Glutamatergic neuron (in vitro differentiated cells): ENCODE data around the gene COLEC11. TPM values are rescaled to one million over a fixed set of nuclear protein-coding genes. Genes with fewer than 3 reads are reported as not detected.
"Not testable (repeated sequence)": the region's sequence is repeated elsewhere in the genome, so short reads cannot be mapped to it uniquely, and the experiment has no call there.

ENCODE experiments used
- DNase-seq: peaks from one replicate; pipeline ENCODE4 v3.0.0; 2022
- H3K27ac Mint-ChIP-seq: one replicate; pipeline ENCODE4 v1.8.0; 2020; ENCODE audit warnings: mild to moderate bottlenecking, mixed read lengths, inconsistent platforms; ENCODE audit not compliant: unreplicated experiment
- H3K27me3 Mint-ChIP-seq: one replicate; pipeline ENCODE4 v1.8.0; 2020; ENCODE audit warnings: mild to moderate bottlenecking, moderate library complexity, mixed read lengths, inconsistent platforms; ENCODE audit not compliant: unreplicated experiment
- H3K36me3 Mint-ChIP-seq: one replicate; pipeline ENCODE4 v1.8.0; 2020; ENCODE audit warnings: mild to moderate bottlenecking, mixed read lengths, inconsistent platforms; ENCODE audit not compliant: unreplicated experiment
- H3K4me1 Mint-ChIP-seq: one replicate; pipeline ENCODE4 v1.8.0; 2020; ENCODE audit warnings: mild to moderate bottlenecking, low read depth, mixed read lengths, inconsistent platforms; ENCODE audit not compliant: unreplicated experiment
- H3K4me3 Mint-ChIP-seq: one replicate; pipeline ENCODE4 v1.8.0; 2020; ENCODE audit warnings: mild to moderate bottlenecking, mixed read lengths, inconsistent platforms; ENCODE audit not compliant: unreplicated experiment
- H3K9me3 Mint-ChIP-seq: one replicate; pipeline ENCODE4 v1.8.0; 2020; ENCODE audit warnings: mild to moderate bottlenecking, moderate library complexity, mixed read lengths, inconsistent platforms; ENCODE audit not compliant: unreplicated experiment
- total RNA-seq: library from RNA; stranded (reverse); fragmentation: NEBNext Ultra II Directional; extraction: Animal tissue kit (Norgen Biotek cat#: 25700); gene quantifications from one replicate; pipeline ENCODE4 v1.2.1, GENCODE V29; 2021; ENCODE audit not compliant: unreplicated experiment
- TF ChIP-seq, protein P1 (sequence below): fragments of 200-600 bp; sonication (generic); IDR thresholded peaks from one replicate; pipeline ENCODE4 v1.5.0; 2021; ENCODE audit not compliant: partially characterized antibody, unreplicated experiment

COLEC11 gene
- total RNA-seq, 1 donor from 2014 or later, result not detected

GRCh38 chr2:3571284-3571683, 23.6 kb upstream of the COLEC11 start:
- H3K36me3 Mint-ChIP-seq, result peaks cover 7% of the 10 kb centered on the region
- H3K9me3 Mint-ChIP-seq, result peaks cover 14% of the 10 kb centered on the region
- peaks cover 24% of the 10 kb centered on the region for H3K4me1 Mint-ChIP-seq
- no peak overlapping the region for H3K4me3 Mint-ChIP-seq
- peak overlapping the region; percentile 43 for H3K27ac Mint-ChIP-seq
- H3K27me3 Mint-ChIP-seq, result peaks cover 2% of the 10 kb centered on the region
- no peak for DNase-seq
- TF ChIP-seq, protein P1, sequence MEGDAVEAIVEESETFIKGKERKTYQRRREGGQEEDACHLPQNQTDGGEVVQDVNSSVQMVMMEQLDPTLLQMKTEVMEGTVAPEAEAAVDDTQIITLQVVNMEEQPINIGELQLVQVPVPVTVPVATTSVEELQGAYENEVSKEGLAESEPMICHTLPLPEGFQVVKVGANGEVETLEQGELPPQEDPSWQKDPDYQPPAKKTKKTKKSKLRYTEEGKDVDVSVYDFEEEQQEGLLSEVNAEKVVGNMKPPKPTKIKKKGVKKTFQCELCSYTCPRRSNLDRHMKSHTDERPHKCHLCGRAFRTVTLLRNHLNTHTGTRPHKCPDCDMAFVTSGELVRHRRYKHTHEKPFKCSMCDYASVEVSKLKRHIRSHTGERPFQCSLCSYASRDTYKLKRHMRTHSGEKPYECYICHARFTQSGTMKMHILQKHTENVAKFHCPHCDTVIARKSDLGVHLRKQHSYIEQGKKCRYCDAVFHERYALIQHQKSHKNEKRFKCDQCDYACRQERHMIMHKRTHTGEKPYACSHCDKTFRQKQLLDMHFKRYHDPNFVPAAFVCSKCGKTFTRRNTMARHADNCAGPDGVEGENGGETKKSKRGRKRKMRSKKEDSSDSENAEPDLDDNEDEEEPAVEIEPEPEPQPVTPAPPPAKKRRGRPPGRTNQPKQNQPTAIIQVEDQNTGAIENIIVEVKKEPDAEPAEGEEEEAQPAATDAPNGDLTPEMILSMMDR, result no peak

GRCh38 chr2:3572620-3573019, 22.3 kb upstream of the COLEC11 start:
- H3K4me1 Mint-ChIP-seq, result peaks cover 26% of the 10 kb centered on the region
- TF ChIP-seq, protein P1, result no peak

DNA sequence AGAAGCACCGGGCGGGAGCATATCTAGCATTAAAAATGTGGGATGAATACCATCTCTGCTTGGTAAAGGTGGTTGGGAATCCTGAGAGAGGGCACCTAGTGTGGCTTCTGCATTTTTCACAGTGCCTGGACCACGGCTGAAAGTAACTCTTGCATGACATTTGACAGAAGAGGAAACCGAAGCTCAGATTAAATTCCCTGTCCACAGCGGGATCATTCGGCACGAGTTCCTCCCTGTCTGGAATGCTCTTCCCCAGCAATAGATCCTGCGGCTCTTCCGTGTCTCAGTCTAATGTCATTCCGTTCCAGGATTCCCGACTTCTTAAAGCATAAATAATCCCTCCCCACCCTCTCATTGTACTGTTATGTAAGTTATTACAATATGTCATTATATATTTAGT, 20.8 kb upstream of the COLEC11 start:
- H3K27ac Mint-ChIP-seq, result no peak overlapping the region
- peaks cover 11% of the 10 kb centered on the region for H3K9me3 Mint-ChIP-seq
- H3K36me3 Mint-ChIP-seq, result peaks cover 11% of the 10 kb centered on the region
- H3K4me1 Mint-ChIP-seq, result peaks cover 31% of the 10 kb centered on the region
- no peak for DNase-seq
- TF ChIP-seq, protein P1, result no peak
- H3K4me3 Mint-ChIP-seq, result no peak overlapping the region
- H3K27me3 Mint-ChIP-seq, result peaks cover 2% of the 10 kb centered on the region

More at GRCh38 chr2:3572620-3573019, 22.3 kb upstream of the COLEC11 start:
- Mint-ChIP-seq H3K36me3 (peaks cover 11% of the 10 kb centered on the region), H3K27me3 (peaks cover 2% of the 10 kb centered on the region), H3K4me3 (no peak overlapping the region), H3K27ac (no peak overlapping the region), H3K9me3 (peaks cover 11% of the 10 kb centered on the region)
- no peak for DNase-seq

GRCh38 chr2:3575534-3576262, 19.2 kb upstream of the COLEC11 start:
- H3K27me3 Mint-ChIP-seq, result peaks cover 2% of the 10 kb centered on the region
- no peak for DNase-seq
- peaks cover 11% of the 10 kb centered on the region for H3K36me3 Mint-ChIP-seq
- peaks cover 25% of the 10 kb centered on the region for H3K4me1 Mint-ChIP-seq
- TF ChIP-seq, protein P1, result no peak
- H3K4me3 Mint-ChIP-seq, result peak overlapping the region; percentile 94
- peak overlapping the region; percentile 89 for H3K27ac Mint-ChIP-seq
- peaks cover 9% of the 10 kb centered on the region for H3K9me3 Mint-ChIP-seq

- H3K27ac Mint-ChIP-seq, result peak overlapping the region; percentile 89
- H3K4me1 Mint-ChIP-seq, result peaks cover 25% of the 10 kb centered on the region
- not testable (repeated sequence) for H3K9me3 Mint-ChIP-seq, H3K27me3 Mint-ChIP-seq, DNase-seq
- H3K36me3 Mint-ChIP-seq, result peaks cover 11% of the 10 kb centered on the region
- H3K4me3 Mint-ChIP-seq, result peak overlapping the region; percentile 94
Observed at GRCh38 chr2:3576263-3576630, 18.7 kb upstream of the COLEC11 start.
